ENCODE results near the gene CIRBP. TPM values are rescaled to one million over a fixed set of nuclear protein-coding genes. Genes with fewer than 3 reads are reported as not detected.
"Not testable (repeated sequence)": the region's sequence is repeated elsewhere in the genome, so short reads cannot be mapped to it uniquely, and the experiment has no call there.

CIRBP gene
- total RNA-seq, 1 donor from 2014 or later = 256 TPM

- no peak for DNase-seq (ENCODE audit: low spot score)
- intact Hi-C loops (cut with micrococcal nuclease) = no loop called here
- no peak overlapping the region for H3K27ac Mint-ChIP-seq
- no peaks in the 10 kb centered on the region for H3K9me3 Mint-ChIP-seq
- no peaks in the 10 kb centered on the region for H3K27me3 Mint-ChIP-seq (ENCODE audit: insufficient read depth)
- no peaks in the 10 kb centered on the region for H3K4me1 Mint-ChIP-seq (ENCODE audit: low read depth)
- H3K4me3 Mint-ChIP-seq = no peak overlapping the region
- H3K36me3 Mint-ChIP-seq (ENCODE audit: low read depth) = no peaks in the 10 kb centered on the region
Observed at GRCh38 chr19:1311543-1312091, 42.5 kb downstream of the CIRBP start.

DNA sequence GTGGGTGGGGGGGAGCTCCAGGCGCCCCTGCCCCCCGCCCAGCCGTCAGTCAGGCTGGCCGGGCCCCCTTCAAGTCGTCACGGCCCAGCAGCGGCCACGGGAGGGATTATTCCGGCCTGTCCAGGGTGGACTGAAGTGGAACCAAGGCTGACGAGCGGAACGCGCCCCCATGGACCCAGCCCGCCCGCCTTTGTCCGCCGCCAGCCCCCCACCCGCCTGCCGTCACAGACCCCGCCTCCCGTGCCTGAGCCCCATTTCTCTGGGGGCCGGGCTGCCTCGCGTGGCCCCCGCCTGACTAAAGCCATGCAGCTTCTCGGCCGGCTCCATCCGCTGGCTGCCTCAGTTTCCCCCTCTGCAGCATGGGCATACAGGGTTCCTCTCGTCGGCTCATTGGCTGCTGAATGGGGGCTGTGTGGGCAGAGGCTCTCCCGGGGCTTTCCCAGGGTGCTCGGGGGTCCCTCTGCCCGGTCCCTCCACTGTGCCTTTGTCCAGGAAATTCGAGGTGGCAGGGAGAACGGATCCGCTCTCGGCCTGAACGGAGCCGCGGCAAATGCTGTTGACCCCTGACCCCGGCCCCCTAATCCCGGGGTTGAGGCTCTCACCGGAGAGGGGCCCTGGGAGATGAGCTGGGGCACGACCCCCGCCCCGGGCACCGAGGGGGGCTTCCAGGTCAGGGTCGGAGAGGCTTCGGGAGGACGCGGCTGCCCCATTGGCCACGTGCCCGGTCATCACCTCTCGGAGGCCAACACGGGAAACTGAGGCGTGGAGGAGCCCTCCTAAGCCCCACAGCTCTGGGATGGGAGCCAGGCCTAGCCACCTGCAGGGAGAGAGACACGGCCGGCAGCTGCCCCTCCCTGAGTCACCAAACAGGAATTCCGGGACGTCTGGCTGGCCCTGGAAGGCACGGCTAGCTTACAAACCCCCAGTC, 43.9 kb downstream of the CIRBP start:
- Mint-ChIP-seq H3K4me3 (no peak overlapping the region), H3K9me3 (no peaks in the 10 kb centered on the region), H3K27ac (no peak overlapping the region), H3K4me1 (ENCODE audit: low read depth) (no peaks in the 10 kb centered on the region), H3K27me3 (ENCODE audit: insufficient read depth) (peaks cover 8% of the 10 kb centered on the region), H3K36me3 (ENCODE audit: low read depth) (no peaks in the 10 kb centered on the region)
- no peak for DNase-seq (ENCODE audit: low spot score)
- intact Hi-C loops (cut with micrococcal nuclease) = no loop called here

- intact Hi-C loops (cut with micrococcal nuclease) = no loop called here
- H3K9me3 Mint-ChIP-seq = no peaks in the 10 kb centered on the region
- no peak overlapping the region for H3K4me3 Mint-ChIP-seq
- no peak for DNase-seq (ENCODE audit: low spot score)
- H3K4me1 Mint-ChIP-seq (ENCODE audit: low read depth) = no peaks in the 10 kb centered on the region
- H3K27ac Mint-ChIP-seq = no peak overlapping the region
- H3K36me3 Mint-ChIP-seq (ENCODE audit: low read depth) = no peaks in the 10 kb centered on the region
- peaks cover 8% of the 10 kb centered on the region for H3K27me3 Mint-ChIP-seq (ENCODE audit: insufficient read depth)
Observed at GRCh38 chr19:1313695-1314613, 44.8 kb downstream of the CIRBP start.

DNA sequence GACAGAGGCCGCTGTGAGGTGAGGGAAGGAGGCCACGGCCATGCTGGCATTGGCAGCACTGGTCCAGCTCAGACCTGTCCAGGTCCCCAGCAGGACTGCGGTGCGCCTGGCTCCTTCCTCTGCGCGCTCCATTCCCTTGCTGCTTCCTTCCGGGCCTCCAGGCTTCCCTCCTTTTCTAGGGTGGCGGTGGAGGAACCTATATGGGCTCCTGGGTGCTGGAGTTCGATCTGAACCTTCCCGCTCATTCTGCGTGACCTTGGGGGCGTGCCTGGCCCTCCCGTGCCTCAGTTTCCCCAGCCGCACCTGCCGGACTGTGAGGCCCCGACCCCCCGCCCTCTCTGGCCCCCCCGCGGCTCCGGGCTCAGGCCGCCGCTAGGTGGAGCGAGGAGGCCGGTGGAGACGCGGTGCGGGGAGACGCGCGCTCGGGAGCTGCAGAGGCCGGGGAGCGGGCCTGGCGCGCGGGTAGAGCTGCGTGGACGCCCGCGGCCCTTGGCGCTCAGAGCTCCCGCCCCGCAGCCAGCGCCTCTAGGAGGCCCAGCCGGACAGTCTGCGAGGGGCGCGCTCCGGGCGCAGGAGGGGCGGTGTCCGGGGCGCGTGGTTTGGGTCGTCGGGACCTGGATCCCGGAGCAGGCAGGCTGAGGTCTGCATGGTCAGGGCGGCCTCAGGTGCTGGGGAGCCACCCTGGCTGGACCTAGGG, 46.5 kb downstream of the CIRBP start:
- Mint-ChIP-seq H3K36me3 (ENCODE audit: low read depth) (no peaks in the 10 kb centered on the region), H3K27me3 (ENCODE audit: insufficient read depth) (peaks cover 11% of the 10 kb centered on the region), H3K27ac (no peak overlapping the region), H3K9me3 (no peaks in the 10 kb centered on the region), H3K4me1 (ENCODE audit: low read depth) (no peaks in the 10 kb centered on the region), H3K4me3 (no peak overlapping the region)
- intact Hi-C loops (cut with micrococcal nuclease) = loop anchor here (1.0 kb wide), 1 partner anchor 49 kb away; no protein-coding TSS in a partner anchor
- DNase-seq (ENCODE audit: low spot score) = no peak

DNA sequence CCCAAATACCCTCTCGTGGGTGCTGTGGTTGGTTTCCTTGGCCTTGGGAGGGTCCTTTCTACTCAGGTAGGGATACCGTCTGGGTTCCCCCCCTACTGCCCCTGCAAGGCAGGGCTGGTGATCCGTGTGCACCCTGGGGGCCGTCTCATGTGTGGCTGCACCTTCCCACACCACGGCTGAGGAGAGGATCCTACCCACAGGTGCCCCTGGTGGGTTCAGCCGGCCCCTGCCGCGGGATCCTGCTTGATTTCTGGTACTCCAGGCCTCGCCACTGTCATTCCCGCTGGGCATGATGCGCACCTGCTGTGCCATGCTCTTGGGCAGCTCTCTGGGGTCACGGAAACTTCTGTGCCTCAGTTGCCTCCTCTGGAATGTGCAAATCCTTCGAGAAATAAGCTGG, 47.3 kb downstream of the CIRBP start:
- no peak for DNase-seq (ENCODE audit: low spot score)
- Mint-ChIP-seq H3K27me3 (ENCODE audit: insufficient read depth) (peaks cover 11% of the 10 kb centered on the region), H3K4me3 (no peak overlapping the region), H3K27ac (no peak overlapping the region), H3K4me1 (ENCODE audit: low read depth) (no peaks in the 10 kb centered on the region), H3K36me3 (ENCODE audit: low read depth) (no peaks in the 10 kb centered on the region), H3K9me3 (no peaks in the 10 kb centered on the region)
- intact Hi-C loops (cut with micrococcal nuclease) = no loop called here

DNA sequence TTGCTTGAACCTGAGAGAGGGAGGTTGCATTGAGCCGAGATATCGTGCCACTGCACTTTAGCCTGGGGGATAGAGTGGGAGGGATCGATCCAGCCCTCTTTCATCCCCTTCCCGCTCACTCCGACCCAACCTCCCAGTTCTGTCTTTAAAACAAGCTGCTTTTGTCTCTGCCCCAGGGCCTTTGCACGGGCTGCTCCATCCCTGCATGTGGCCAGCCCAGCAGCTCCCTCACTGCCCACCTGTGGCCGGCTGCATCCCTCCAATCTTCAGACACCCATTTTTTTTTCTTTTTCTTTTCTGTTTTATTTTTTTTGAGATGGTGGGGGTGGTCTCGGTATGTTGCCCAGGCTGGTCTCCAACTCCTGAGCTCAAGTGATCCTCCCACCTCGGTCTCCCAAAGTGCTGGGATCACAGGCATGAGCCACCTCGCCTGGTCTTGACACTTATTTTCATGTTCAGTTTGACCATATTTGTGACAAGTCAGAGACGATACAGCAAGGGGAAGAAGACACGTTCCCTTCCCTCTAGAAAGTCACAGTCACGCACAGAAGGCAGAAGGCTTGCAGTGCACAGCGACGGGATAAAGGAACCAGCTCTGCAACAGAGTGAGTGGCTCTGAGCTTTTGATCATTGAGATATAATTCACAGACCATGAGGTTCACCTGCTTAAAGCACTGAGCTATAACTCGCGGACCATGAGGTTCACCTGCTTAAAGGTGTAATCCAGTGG, 48.3 kb downstream of the CIRBP start:
- intact Hi-C loops (cut with micrococcal nuclease) = no loop called here
- Mint-ChIP-seq H3K4me1 (ENCODE audit: low read depth) (no peaks in the 10 kb centered on the region), H3K27ac (no peak overlapping the region), H3K36me3 (ENCODE audit: low read depth) (no peaks in the 10 kb centered on the region), H3K9me3 (no peaks in the 10 kb centered on the region), H3K4me3 (no peak overlapping the region), H3K27me3 (ENCODE audit: insufficient read depth) (peaks cover 11% of the 10 kb centered on the region)
- no peak for DNase-seq (ENCODE audit: low spot score)

GRCh38 chr19:1318678-1319471, 49.7 kb downstream of the CIRBP start:
- H3K27ac Mint-ChIP-seq = no peak overlapping the region
- DNase-seq (ENCODE audit: low spot score) = no peak
- no peaks in the 10 kb centered on the region for H3K9me3 Mint-ChIP-seq
- H3K36me3 Mint-ChIP-seq (ENCODE audit: low read depth) = no peaks in the 10 kb centered on the region
- H3K4me3 Mint-ChIP-seq = no peak overlapping the region
- H3K27me3 Mint-ChIP-seq (ENCODE audit: insufficient read depth) = peaks cover 16% of the 10 kb centered on the region
- H3K4me1 Mint-ChIP-seq (ENCODE audit: low read depth) = no peaks in the 10 kb centered on the region
- intact Hi-C loops (cut with micrococcal nuclease) = no loop called here

- peaks cover 26% of the 10 kb centered on the region for H3K27me3 Mint-ChIP-seq (ENCODE audit: insufficient read depth)
- DNase-seq (ENCODE audit: low spot score); intact Hi-C loops (cut with micrococcal nuclease); H3K4me1 Mint-ChIP-seq (ENCODE audit: low read depth); H3K36me3 Mint-ChIP-seq (ENCODE audit: low read depth); H3K27ac Mint-ChIP-seq; H3K9me3 Mint-ChIP-seq; H3K4me3 Mint-ChIP-seq: not testable (repeated sequence)
Observed at GRCh38 chr19:1320282-1320650, 51.1 kb downstream of the CIRBP start.

DNA sequence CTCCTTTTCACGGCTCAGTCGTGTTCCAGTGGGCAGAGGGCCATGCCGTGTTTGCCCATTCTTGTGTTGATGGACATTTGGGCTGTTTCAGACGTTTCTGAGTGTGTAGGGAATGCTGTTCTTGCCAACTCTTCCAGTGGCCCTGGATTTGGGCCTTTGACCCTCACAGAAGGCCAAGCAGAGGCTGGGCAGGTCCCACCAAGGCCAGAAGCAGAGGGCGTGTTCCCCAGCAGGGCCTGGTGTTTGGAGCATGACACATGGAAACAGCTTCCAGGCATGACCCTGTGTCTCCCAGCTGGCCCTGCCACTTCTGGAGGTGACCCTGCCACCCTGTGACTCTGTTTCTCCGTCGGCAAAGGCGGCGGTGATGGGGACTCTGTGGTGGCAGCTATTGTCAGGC, 52.4 kb downstream of the CIRBP start:
- no peak for DNase-seq (ENCODE audit: low spot score)
- intact Hi-C loops (cut with micrococcal nuclease) = no loop called here
- Mint-ChIP-seq H3K4me1 (ENCODE audit: low read depth) (no peaks in the 10 kb centered on the region), H3K27me3 (ENCODE audit: insufficient read depth) (peaks cover 33% of the 10 kb centered on the region), H3K4me3 (no peak overlapping the region), H3K36me3 (ENCODE audit: low read depth) (no peaks in the 10 kb centered on the region), H3K9me3 (no peaks in the 10 kb centered on the region), H3K27ac (no peak overlapping the region)

DNA sequence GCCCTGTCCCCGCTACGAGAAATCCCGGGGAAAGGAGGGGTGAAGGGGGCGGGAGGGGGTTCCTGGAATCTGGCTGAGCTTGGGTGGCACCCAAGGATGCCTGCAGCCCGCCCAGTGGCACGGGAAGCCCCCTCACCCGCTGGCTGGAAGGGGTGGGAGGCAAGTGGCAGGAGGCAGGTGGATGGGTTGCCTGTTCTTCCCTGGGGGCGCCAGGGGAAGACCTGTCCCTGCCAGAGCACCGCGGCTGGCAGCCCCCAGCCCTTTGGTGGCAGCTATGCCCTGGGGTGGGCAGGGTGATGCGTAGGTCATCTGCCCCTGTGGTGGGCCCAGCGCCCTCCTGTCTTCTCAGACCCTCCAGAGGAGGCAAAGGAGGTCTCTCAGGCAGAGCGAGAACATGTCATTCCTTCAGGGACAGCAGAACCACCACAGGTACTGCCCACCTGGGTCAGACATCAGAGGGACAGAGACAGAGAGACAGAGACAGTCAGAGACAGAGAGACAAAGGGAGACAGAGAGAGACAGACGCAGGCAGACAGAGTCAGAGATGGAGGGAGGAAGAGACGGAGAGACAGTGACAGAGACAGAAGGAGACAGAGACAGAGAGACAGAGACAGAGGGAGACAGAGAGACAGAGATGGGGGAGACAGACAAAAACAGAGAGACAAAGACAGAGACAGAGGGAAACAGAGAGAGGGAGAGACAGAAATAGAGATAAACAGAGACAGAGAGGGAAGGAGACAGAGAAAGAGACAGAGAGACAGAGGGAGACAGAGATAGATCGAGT, 53.3 kb downstream of the CIRBP start:
- intact Hi-C loops (cut with micrococcal nuclease) = no loop called here
- Mint-ChIP-seq H3K27me3 (ENCODE audit: insufficient read depth) (peaks cover 30% of the 10 kb centered on the region), H3K27ac (no peak overlapping the region), H3K4me3 (no peak overlapping the region), H3K9me3 (no peaks in the 10 kb centered on the region), H3K4me1 (ENCODE audit: low read depth) (no peaks in the 10 kb centered on the region), H3K36me3 (ENCODE audit: low read depth) (no peaks in the 10 kb centered on the region)
- no peak for DNase-seq (ENCODE audit: low spot score)

- DNase-seq (ENCODE audit: low spot score) = no peak
- Mint-ChIP-seq H3K27me3 (ENCODE audit: insufficient read depth) (peaks cover 29% of the 10 kb centered on the region), H3K4me3 (no peak overlapping the region), H3K27ac (no peak overlapping the region), H3K36me3 (ENCODE audit: low read depth) (no peaks in the 10 kb centered on the region), H3K4me1 (ENCODE audit: low read depth) (no peaks in the 10 kb centered on the region), H3K9me3 (no peaks in the 10 kb centered on the region)
- intact Hi-C loops (cut with micrococcal nuclease) = no loop called here
Observed at GRCh38 chr19:1324249-1324805, 55.2 kb downstream of the CIRBP start.

All from activated T-helper 1 cell treated with anti-CD3 and anti-CD28 coated beads, Interleukin-12 subunit alpha, Interleukin-12 subunit beta, Interleukin-2, Interleukin-4 antibody, amounts not matched to agents 30 ng/mL and 10 ng/mL and 1 ng/mL, durations not matched to agents 14 hours and 24 hours and 36 hours (primary cell).